HG03108 (cell line): ENCODE measurements around the gene C4B.
A peak's percentile ranks its signal among the peaks of the same experiment; 100 is the strongest.
"Not testable (repeated sequence)": the region's sequence is repeated elsewhere in the genome, so short reads cannot be mapped to it uniquely, and the experiment has no call there.

Experiments used
- ATAC-seq: cut with Tn5 transposase; IDR thresholded peaks from one replicate; pipeline ENCODE4 v1.9.1; 2021; ENCODE audit warnings: moderate library complexity; ENCODE audit not compliant: unreplicated experiment

Gene C4B

GRCh38 chr6:32014547-32014946 lies at the start of gene C4B:
TSS of gene C4B (plus strand) at chr6:32014795. CDS start at chr6:32014846, 51 bp downstream.
- not testable (repeated sequence) for ATAC-seq

DNA sequence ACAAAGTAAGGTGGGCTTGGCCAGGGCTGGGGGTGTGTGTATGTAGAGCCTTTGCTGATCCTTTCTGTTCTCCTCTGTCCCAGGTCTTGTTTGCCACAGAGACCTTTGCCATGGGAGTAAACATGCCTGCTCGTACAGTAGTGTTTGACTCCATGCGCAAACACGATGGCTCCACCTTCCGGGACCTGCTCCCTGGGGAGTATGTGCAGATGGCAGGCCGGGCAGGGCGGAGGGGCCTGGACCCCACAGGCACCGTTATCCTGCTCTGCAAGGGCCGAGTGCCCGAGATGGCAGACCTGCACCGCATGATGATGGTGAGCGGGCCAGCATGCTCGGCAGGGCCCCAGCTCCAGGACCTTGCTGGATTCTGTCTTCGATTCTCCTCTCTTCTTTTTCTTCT lies 48.9 kb upstream of the C4B start:
- no peak for ATAC-seq

- ATAC-seq: no peak
Observed at GRCh38 chr6:31966506-31966905, 48.1 kb upstream of the C4B start.

DNA sequence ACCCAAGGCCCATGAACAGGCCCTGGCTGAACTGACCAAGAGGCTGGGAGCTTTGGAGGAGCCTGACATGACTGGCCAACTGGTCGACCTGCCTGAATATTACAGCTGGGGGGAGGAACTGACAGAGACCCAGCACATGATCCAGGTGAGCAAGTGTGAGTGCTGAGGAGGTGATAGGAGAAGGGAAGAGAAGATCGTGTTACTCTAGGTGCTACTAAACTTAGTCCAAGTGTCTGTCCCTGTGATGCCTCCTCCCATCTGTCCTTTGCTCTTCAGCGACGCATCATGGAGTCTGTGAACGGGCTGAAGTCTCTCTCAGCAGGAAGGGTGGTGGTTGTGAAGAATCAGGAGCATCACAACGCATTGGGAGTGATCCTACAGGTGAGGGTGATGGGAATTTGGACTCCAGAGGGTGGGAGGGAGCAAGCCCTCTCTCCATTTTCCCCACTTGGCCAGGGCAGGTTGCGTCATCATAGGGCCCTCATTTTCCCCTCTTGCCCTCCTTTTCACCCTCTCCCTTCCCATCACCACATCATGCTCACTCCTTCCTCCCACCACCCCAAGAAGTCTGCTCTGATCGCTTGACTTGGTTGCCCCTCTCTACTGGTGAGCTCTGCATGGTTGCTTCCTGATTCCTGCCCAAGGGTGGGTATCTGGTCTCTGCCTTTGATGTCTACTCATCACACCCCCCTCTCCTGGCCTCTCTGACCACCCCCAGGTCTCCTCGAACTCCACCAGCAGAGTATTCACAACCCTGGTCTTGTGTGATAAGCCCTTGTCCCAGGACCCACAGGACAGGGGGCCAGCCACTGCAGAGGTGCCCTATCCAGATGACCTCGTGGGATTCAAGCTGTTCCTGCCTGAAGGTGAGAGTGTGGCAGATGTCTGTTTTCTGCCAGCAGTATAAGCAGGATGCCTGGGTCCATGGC lies 47.3 kb upstream of the C4B start:
- ATAC-seq: no peak

DNA sequence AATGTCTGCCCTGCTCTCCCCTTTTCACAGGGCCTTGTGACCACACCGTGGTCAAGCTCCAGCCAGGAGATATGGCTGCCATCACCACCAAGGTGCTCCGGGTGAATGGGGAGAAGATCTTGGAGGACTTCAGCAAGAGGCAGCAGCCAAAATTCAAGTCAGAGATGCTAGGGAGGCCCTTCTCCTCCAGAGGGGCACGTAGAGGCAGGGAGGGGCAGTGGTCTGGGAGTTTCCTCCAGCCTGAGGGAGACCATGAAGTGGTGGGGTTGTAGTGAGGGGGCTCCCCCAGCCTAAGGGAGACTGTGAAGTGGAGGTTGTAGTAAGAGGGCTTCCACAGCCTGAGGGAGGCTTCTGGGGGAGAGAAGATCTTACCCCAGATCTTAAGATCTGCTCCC lies 46.7 kb upstream of the C4B start:
- no peak for ATAC-seq

- no peak for ATAC-seq
Observed at GRCh38 chr6:31968326-31968725, 46.3 kb upstream of the C4B start.

- no peak for ATAC-seq
Observed at GRCh38 chr6:31968791-31969711, 45.5 kb upstream of the C4B start.

GRCh38 chr6:31969712-31970603 lies 44.6 kb upstream of the C4B start:
- no peak for ATAC-seq

GRCh38 chr6:31970604-31971271 lies 43.9 kb upstream of the C4B start:
- no peak for ATAC-seq

DNA sequence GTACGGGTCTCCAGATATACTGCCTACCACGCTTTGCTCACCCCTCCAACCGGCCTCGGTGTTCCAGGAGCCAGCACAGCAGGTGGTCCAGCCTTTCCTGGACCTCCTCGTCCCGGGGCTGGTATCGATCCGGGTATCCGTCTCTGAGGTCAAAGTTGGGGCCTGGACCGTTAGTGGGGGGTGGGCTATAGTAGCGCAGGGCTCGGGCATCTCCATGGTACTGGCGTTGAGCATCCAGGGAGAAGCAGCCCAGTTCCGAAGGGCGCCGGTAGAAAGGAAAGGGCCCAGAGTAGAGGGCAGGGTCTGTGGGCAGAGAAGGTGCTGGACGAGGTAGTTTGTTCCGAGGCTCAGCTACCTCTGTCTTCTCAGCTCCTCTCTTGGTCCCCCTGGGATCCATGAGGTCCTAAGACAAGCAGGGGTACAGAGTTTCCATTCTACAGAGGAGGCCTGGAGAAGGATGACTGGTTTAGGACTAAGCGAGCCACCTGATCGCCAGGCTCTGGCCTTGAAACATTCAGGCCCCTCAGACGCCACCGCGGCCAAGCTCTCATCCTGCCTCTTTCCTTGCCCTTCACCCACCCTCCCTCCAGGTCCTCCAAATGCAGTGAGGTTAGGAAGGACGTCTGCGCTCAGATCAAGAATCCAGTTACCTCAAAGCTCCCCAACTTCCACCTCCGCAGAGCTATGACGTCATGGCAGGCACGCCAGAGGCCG lies 43.2 kb upstream of the C4B start:
- ATAC-seq: no peak

- ATAC-seq: peak; percentile 79
Observed at GRCh38 chr6:31971993-31972708, 42.4 kb upstream of the C4B start, which contains the start of gene DXO. TSS of gene DXO (minus strand) at chr6:31972138. CDS start at chr6:31971675, 463 bp downstream.

GRCh38 chr6:31972709-31973350 lies 41.8 kb upstream of the C4B start:
- no peak for ATAC-seq

DNA sequence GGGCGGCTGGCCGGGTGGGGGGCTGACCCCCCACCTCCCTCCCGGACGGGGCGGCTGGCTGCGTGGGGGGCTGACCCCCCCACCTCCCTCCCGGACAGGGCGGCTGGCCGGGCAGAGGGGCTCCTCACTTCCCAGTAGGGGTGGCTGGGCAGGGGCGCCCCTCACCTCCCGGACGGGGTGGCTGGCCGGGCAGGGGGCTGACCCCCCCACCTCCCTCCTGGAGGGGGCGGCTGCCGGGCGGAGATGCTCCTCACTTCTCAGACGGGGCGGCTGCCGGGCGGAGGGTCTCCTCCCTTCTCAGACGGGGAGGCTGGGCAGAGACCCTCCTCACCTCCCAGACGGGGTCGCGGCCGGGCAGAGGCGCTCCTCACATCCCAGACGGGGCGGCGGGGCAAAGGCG lies 38.5 kb upstream of the C4B start:
- not testable (repeated sequence) for ATAC-seq

DNA sequence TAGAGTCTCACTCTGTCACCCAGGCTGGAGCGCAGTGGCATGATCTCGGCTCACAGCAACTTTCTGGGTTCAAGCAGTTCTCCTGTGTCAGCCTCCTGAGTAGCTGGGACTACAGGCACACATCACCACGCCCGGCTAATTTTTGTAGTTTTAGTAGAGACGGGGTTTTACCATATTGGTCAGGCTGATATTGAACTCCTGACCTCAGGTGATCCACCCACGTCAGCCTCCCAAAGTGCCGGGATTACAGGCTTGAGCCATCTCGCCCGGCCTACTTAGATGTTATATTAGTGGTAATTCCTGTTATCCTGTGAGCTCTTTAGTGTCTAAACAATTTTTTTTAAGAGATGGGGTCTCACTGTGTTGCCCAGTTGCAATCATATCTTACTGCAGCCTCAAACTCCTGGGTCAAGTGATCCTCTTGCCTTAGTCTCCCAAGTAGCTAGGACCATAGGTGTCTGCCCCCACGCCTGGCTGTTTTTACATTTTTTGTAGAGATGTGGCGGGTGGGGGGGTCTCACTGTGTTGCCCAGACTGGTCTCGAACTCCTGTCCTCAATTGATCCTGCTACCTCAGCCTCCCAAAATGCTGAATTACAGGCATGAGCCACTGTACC lies 36.7 kb upstream of the C4B start:
- no peak for ATAC-seq

GRCh38 chr6:31978831-31979230 lies 35.8 kb upstream of the C4B start:
- no peak for ATAC-seq

GRCh38 chr6:31979238-31979898 lies 35.2 kb upstream of the C4B start:
- ATAC-seq: no peak

- not testable (repeated sequence) for ATAC-seq
Observed at GRCh38 chr6:31980195-31980876, 34.3 kb upstream of the C4B start.
